Epidermal melanocyte (primary cell): ENCODE results near the gene FRK.
"Not testable (repeated sequence)": the region's sequence is repeated elsewhere in the genome, so short reads cannot be mapped to it uniquely, and the experiment has no call there.

Experiments used
- DNase-seq: peaks from one replicate; pipeline ENCODE4 v3.0.0; 2011; ENCODE audit warnings: low spot score; ENCODE audit not compliant: insufficient read length

The FRK gene, protein sequence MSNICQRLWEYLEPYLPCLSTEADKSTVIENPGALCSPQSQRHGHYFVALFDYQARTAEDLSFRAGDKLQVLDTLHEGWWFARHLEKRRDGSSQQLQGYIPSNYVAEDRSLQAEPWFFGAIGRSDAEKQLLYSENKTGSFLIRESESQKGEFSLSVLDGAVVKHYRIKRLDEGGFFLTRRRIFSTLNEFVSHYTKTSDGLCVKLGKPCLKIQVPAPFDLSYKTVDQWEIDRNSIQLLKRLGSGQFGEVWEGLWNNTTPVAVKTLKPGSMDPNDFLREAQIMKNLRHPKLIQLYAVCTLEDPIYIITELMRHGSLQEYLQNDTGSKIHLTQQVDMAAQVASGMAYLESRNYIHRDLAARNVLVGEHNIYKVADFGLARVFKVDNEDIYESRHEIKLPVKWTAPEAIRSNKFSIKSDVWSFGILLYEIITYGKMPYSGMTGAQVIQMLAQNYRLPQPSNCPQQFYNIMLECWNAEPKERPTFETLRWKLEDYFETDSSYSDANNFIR

DNA sequence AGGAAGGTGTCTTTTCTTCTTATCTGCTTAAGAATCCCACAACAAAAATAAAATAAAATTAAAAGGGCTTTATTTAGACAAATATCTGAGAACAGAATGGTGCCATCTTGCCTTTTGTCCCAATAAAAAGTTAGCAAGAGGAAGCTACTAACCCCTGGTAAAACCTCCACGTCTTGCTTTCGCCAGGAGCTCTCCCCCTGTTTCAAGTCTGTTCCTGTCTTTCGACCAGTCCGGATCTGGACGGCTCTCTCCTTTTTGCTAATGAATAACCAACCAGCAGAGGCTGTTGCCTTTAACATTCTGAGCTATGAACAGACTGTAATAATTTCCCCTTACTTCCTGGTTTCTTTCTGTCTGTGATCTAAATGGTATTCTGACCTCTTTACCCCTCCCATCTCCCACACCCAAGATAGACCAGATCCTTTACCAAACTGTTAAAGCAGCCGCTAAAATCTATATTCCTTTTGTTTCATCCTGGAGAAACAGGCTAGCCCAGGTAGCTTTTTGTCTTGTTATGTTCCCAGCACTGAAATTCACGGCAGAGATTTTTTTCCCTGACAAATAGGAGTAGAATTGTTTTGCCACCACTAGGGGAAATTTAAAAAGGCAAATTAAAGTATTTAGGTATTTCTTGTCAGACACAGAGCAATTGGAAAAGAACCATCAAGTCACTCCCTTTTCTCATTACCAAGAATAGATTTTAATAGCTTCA is at the start of gene FRK:
Gene FRK (minus strand): TSS at position 320 of the 712 bp plus-strand sequence. CDS start 580 bp downstream, outside the sequence.
- no peak for DNase-seq

DNA sequence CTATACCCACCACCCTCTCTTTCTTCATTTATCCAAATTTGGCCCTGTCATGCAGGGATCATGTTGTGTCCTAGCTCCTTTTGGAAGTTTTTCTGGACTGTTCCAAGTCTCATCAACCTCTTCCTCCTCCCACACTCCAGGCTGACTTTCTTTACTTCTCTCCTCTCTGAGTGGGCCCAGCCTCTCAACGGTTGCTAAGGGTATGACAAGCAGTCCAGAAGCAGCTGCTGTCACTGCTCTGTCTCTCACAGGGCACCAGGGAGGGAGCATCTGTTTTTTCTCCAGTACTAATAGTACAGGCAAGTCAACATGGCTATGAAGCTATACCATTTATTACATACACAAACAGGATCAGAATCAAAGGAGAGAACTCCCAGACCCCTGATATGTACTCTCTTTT is 48.1 kb upstream of the FRK start:
- no peak for DNase-seq

DNA sequence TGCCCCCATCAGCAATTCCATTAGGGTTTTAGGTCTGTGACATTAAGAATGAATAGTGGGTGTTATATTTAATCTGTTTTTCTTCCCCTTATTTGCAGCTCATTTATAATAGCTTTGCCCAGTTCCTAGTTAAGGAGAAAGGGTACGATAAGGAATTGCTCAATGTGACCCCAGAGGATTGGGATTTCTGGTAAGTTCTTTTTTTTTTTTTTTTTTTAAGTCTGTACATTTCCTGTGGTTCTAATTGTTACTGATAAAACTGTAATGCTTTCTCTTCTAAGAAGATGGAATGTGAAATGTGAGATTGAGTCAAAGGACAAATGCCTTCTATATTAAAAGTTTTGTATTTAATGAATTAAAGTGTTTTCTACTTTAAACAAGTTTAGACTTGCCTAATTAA is 45.5 kb upstream of the FRK start:
- DNase-seq: no peak

DNA sequence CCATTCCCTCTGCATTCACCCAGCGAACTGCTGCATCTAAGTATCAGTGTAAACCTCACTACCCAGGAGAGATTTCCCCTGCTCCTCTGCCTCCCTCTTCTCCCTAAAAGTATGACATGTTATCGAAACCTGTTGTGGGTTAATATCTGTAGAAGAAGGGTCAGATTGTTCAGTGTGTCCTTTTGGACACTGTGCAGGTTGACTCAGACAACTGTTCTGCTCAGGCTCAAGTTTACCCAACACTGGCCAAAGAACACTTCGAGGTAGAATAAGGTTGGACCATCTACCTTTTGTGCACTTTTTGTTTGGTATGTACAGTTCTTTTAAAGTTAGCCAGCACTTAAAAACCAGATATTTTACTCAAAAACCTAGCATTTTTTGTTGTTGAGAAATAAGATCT is 44.6 kb upstream of the FRK start:
- no peak for DNase-seq

DNA sequence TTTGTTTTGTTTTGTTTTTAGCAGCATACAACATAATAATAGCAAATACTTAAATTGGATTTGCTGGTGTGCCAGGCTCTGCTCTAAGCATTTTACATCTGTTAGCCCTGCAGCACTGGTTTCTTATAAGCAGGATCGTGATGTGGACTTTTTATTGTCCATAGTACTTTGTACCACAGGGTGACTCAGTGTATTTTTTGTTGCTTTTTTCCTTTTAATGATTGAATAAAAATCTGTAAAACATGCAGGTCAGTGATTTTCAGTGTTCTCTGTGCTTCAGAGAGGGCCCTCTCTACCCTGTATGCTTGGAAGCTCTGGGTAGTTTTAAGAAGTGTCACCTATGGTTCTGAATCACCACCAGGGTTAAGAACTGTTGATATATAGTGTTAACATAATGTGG is 43.9 kb upstream of the FRK start:
- DNase-seq: no peak

DNA sequence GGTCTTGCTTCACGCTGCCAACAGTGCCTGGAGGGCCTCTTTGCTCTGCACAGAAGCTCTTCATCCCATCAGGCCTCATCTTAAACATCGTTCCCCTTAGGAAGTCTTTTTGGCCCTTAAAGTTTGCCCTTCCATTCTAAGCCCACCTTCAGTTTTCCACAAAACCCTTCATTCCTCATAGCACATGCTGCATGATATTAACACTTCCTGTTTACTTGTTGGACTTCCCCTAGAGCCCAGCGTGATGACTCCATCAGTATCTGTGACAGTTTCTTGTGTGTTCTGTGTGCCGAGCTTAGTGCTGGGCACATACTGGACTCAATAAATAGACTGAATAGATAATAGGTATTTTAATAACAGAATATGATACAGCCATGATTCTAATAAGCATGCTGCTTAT is 42.2 kb upstream of the FRK start:
- DNase-seq: no peak

DNA sequence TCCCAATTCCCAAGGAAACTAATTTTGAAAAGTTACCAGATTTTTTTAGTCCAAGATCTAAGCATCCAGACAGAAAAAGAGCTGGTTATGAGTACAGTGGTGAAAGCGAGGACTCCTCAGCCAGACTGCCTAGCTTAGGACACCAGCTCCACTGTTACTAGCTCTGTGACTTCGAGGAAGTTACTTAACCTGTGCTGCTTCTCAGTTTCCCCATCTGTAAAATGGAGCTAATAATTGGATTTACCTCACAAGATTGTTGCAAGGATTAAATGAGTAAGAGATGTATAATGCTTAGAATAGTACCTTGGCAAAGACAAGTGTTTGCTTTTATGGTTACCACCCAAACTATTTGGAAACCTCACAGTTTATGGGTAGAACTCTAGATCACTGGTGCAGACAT is 41.1 kb upstream of the FRK start:
- DNase-seq: no peak

DNA sequence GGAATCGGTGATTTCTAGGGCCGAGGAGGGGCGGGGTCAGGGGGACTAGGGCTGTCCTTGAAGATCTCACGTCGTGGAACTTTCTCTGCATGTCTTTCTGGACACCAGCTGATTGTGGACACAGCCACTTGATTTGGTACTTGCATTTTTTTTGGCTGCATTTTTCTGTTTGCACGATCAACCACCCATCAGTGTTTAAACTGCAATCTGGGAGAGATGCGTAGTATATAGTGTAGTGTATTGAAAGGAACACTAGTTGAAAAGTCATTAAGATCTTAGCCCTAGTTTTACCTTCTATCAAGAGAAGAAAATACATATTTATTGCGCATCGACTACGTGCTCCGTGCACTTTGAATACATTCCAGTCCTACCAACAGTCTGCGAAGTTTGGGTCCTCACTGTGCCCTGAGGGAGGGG is 40.6 kb upstream of the FRK start:
- DNase-seq: no peak

DNA sequence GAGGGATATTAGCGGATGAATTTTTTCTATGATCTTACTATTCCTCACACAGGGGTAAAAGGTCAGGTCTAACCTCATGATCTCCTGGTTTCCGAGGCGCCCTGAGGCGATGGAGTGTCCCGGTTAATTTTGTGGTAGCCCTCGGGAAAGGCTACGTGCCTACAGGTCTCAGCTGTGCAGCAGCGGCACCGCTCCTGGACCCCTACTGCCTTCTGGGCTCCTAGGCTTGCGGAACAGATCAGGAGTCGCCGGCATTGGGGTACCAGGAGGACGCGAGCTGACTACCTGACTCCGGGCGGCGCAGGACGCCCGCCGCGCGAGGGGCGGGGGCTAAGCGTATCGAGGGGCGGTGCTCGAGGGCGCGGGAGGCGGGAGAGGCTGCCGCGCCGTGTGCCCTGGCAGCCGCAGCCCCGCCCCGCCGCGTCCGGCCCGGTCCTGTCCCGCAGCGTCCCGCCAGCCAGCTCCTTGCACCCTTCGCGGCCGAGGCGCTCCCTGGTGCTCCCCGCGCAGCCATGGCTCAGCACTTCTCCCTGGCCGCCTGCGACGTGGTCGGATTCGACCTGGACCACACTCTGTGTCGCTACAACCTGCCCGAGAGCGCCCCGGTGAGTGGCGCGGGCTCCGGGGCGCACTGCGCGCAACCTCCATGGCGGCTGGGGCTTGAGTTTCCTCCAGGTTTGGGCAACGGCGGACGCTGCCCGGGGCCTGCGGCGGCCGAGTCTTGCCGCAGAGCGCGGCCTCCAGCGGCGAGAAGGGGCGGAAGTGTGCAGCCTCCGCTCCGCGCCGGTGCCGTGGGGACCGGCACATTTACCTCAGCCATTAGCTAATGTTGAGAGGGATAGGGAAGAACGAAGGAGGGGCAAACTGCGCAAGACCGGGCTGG is 40.0 kb upstream of the FRK start, which contains the start of gene NT5DC1:
Gene NT5DC1 (plus strand): TSS at position 435 of the 883 bp plus-strand sequence. CDS start 78 bp downstream, at position 513.
- peak; percentile 73 for DNase-seq

DNA sequence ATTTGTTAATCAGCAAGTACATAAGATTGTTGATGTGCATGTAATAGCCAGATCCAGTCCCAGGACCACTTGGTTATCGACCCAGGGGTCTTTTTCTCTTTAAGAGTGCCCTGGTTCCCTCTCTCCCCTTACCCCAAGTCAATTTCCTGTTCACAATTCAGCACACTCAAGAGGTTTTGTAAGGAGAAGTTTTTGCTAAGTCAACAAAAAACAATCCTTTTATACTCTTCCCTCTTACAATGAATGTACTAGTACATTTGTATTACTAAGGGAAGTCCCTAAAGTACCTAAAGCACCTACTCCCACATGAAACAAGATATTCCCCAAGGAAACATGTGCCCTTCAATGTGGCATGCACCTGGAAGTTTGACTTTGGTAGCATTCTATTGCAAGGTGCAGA is 38.3 kb upstream of the FRK start:
- DNase-seq: no peak

DNA sequence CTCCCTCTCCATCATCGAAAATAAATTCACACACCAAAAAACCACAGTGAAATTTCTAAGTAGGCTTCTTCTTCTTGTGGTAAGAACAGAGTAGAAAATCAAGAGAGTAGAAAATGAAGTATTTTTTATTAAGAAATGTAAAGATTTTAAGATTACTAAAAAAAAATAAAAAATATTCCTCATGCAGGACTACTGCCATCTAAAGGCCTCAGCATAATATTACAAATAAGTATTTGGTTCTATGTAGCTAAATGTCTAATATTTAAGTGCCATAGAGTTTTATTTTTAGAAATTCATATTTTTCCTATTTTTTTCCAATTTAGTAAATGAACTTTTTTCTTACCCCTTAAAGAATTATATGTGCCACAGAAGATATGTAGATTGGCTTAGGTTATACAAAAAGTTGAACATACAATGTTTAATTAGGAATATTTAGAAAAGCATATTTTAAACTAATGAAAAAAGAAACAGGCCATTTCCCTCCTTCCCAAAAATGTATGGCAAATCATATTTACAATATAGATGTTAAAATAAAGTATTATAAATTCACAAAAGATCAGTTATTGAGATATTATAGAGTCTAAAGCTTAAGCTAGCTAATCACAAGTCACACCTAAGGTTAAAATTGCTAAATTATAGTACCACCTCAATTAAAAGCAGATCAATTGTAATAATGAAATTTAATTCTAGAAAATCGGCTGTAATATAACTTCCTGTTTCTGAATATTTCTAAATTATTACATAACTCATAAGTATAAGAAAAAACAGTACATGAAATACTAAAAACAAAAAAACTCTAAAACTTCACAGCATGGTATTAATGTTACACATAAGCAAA is 36.5 kb upstream of the FRK start:
- no peak for DNase-seq

DNA sequence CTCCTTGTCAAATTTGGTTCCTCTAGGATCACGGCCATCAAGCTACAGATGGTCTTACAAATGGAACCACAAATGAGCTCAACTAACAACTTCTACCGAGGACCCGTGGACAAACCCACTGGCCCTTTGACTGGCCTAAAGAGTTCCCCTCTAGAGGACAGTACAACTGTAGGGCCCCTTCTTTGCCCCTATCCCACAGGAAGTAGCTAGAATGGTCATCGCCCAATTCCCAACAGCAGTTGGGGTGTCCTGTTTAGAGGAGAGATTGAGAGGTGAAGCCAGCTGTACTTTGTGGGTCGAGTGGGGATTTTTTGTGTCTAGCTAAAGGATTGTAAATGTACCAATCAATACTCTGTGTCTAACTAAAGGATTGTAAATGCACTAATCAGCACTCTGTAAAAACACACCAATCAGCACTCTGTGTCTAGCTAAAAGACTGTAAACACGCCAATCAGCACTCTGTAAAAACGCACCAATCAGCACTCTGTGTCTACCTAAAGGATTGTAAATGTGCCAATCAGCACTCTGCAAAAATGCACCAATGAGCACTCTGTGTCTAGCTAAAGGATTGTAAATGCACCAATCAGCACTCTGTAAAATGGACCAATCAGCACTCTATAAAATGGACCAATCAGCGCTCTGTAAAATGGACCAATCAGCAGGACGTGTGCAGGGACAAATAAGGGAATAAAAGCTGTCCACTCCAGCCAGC is 35.5 kb upstream of the FRK start:
- DNase-seq: not testable (repeated sequence)

DNA sequence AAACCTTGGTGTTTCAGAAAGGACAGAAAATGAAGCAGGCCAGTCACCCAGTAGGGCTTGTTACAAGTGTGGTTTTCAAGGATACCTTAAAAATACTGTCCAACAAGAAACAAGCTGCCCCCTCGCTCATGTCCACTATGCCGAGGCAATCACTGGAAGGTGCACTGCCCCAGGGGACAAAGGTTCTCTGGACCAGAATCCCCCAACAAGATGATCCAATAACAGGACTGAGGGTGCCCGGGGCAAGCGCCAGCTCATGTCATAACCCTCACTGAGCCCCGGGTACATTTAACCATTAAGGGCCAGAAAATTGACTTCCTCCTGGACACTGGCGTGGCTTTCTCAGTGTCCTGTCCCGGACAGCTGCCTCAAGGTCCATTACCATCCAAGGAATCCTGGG is 33.4 kb upstream of the FRK start:
- no peak for DNase-seq

DNA sequence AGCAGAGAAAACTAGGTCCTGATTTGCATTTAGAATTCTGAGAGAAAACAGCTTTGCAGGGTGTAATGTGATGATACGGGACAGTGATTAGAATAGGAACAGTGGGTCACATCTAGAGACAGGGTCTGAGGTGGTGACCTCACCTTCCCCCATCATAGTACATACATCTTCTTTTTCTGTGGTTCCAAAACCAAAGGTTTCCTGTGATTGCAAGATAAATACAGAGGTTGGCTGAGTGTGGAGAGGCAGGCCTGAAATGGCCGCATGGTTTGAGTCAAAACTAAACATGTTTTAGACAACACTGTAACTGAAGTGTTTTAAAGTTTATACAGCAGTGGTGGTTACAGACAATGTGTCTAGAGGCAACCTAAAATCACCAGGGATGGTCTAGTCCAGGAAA is 29.6 kb upstream of the FRK start:
- no peak for DNase-seq

DNA sequence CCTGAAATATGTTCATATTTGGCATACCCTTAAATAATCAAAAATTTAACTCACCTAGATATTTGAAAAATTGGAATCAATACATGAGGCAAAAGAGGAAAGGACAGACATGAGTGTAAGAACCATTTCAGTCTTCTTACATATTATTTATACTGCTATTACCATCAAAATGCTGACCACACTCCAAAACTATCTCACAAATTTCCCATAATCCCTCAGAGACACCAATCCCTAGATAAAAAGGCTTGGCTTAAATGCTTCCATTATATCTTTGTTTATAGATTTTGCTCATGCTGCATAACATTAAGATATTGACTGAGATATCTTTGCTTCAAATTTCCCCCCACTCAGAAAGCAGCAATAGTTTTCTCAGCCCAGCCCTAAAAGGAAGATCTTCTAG is 28.3 kb upstream of the FRK start:
- no peak for DNase-seq

DNA sequence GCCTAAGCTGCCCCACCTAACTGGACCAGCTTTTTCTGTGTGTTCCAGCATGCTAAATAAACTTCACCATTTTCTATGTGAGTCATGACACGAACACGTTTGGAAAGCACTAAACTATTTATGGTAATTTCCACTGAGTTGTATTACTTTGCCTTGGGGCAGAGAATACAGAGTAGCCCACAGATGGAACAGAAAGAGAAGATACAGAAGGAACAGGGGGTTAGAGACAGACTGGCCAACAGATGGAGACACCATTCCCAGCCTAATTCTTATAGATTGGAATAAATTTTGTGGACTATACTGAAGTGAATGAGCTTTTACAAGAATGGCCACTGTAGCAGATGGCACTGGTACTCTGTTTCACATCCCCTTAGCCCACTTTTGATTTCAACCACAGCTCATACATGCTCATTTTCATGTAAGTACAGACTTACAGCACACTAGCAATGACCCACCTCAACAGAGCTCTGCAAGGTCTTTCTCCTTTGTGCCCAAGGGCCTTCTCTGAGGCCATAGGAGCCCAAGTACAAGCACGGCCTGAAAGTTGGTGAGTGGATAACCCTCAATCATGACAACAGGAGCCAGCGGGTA is 26.8 kb upstream of the FRK start:
- DNase-seq: peak; percentile 41

DNA sequence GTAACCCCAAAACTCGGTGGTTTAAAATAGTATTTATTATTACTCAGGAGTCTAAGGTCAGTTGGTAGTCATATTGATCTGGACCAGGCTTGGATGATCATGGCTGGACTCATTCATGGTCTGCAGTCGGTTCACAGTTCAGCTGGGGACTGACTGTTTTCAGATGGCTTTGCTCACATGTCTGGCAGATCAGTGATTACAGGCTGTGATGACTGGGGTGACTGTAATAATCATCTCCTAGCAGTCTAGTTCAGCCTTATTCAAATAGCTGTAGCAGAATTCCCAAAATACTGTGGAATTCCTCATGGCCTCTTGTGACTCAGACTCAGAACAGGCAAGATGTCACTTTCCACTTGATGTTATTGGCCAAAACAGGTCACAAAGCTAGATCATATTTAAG is 23.6 kb upstream of the FRK start:
- DNase-seq: no peak

DNA sequence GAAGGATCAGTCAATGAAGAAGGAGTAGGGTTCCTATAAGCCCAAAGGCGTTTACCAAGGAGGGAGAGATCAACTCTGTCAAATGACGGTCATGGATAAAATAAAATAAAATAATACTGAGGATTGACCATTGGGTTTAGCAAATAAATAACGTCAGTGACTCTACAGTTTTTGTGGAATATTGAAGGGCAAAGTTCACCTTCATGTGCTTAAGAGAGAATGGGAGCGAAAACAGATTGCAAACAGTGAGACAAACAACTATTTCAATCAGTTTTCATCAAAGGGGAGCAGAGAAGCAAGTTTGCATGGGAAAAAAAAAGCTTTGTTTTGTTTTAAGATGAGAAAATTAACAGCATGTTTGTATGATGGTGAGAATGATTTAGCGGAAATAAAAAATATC is 22.4 kb upstream of the FRK start:
- DNase-seq: no peak

DNA sequence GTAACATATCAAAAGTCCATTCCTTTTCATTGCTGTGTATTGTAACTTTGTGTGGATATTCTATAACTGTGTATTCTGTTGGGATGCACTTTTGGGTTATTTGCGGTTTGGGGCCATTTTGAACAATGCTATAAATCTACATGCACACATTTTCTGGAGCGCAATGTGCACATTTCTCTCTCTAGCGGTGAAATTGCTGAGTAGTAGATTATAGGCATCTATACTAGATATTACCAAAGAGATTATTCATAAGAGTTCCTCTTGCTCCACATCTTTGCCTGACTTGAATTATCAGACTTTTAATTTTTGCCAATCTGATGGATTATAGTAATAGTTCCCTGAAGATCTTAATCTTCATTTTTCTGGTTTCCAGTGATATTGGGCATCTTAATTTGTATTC is 18.3 kb upstream of the FRK start:
- no peak for DNase-seq

DNA sequence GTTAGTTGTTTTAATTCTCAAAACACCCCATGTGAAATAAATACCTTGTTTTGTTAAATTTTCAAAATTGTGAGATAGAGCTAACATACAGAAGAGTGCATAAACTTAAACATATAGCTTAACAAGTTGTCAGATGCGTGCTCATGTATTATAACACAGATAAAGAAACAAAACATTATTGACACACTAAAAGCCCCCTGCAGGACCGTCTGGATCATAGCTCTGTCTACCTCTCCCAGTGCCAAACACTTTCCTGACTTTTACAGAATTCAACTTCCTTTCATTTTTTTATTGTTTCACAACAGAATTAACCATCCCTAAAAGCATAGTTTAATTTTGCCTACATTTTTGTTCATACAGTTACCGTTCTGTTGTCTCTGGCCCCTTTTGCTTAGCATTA is 17.8 kb upstream of the FRK start:
- no peak for DNase-seq
